Measurements from ENCODE around the gene REEP1.

GRCh38 chr2:86204458-86204857, 133.0 kb downstream of the REEP1 start:
- no peak for TF ChIP-seq SIN3A (IDR thresholded peaks at IDR 0.05; ENCODE audit: borderline replicate concordance, insufficient read depth, low read length)
- TF ChIP-seq POLR2AphosphoS5 (IDR thresholded peaks at IDR 0.05; ENCODE audit: low read depth, low read length): no peak
- no peak for TF ChIP-seq TAF1 (IDR thresholded peaks at IDR 0.05; ENCODE audit: borderline replicate concordance, insufficient read depth, low read length)

All from PFSK-1 (cell line).